DMS153 treated with DMSO at 0.1 percent for 48 hours (cell line): ENCODE results near the gene HSPG2.

Experiments used
- DNase-seq: peaks from one replicate; lab custom pipeline; 2025; ENCODE audit not compliant: unreplicated experiment; lab: John Stamatoyannopoulos, UW

Gene HSPG2

DNA sequence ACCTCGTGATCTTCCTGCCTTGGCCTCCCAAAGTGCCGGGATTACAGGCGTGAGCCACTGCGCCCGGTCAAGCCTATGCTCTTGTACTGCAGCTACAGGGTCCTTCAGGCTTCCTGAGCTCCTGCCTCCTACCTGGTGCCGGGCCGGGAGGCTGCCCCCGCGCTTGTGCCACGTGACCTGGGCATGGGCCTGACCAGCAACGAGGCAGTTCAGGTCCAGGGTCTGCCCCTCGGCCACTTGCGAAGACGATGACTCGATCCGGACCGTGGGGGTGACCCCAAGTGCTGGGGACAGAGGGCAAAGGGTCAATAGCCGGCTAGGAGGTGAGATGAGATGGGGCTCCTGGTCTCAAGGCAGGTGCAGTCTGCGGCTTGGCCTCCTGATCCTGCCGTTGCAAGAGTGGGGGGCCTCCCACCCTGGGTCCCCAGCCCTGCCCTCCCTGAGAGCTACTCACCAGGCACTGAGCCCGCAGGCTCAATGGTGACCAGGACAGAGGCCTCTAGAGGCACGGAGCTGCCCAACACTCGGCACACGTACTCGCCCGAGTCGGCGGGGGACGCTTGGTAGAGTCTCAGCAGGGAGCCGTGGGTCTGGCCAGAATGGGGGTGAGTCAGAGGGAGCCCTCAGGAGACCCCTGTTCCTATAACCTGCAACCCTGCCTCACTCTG lies 87.1 kb downstream of the HSPG2 start:
- DNase-seq, result no peak

DNA sequence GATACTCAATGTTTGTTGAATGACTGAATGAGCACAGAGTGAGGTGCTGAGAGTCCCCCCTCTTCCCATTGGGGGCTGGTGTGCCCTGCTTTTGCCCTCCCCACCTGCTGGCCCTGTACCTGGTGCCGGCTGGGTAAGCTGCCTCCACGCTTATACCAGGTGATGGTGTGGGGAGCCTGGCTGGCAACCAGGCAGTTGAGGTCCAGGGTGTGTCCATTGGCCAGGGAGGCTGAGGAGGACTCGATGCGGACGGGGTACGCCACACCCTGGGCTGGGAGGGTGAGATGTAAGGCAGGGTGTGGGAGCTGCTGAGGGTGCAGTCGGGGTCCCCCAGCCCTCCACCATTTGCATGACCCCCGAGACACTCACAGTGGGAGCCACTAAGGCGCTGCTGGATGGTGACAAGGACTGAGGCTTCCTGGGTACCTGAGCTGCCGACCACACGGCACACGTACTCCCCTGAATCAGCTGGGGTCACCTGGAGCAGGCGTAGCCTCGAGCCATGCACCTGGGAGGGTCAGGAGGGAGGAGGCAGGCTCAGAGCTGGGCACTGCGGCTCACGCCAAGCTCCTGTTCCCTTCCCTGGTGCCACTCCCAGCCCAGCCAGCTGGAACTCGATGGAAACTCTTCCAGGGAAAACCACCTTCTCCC lies 88.5 kb downstream of the HSPG2 start:
- DNase-seq, result no peak

DNA sequence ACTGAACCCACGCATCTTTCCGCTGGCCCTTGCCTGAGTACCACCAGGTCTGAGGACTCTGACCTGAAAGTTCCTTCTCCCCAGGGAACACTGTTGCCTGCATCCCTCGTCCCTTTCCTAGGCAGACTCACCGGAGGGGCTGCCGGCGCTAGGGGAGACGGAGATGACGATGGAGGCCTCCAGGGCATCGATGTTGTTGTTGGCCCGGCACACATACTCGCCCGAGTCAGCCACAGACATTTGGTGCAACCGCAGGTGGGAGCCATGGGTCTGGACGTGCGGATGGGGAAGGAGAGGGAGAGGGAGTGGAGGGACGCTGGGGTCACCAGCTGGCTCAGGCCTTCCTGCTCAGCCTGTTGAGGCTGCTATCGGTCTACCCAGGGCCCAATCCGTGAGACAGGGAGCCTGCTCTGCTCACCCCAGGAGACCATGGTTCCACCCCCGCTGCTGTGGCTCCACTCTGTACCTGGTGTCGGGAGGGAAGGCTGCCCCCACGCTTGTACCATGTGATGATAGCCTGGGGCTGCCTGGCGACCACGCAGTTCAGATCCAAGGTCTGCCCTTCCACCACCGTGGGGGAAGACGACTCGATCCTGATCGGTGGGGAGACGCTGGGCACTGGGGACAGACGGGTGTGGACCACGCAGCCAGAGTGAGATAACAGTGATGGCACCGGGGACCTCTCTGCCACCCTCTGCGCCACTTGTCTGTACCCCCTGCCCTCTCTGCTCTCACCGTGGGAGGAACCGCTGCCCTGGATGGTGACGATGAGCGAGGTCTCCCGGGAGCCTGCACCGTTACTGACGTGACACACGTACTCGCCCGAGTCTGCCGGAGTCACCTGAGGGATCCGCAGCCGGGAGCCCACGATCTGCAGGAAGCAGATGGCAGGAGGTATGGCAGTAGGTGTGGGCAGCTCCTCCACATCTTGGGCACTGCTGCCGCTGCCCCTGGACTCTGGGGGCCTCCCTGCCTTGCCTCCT lies 89.6 kb downstream of the HSPG2 start:
- no peak for DNase-seq

DNA sequence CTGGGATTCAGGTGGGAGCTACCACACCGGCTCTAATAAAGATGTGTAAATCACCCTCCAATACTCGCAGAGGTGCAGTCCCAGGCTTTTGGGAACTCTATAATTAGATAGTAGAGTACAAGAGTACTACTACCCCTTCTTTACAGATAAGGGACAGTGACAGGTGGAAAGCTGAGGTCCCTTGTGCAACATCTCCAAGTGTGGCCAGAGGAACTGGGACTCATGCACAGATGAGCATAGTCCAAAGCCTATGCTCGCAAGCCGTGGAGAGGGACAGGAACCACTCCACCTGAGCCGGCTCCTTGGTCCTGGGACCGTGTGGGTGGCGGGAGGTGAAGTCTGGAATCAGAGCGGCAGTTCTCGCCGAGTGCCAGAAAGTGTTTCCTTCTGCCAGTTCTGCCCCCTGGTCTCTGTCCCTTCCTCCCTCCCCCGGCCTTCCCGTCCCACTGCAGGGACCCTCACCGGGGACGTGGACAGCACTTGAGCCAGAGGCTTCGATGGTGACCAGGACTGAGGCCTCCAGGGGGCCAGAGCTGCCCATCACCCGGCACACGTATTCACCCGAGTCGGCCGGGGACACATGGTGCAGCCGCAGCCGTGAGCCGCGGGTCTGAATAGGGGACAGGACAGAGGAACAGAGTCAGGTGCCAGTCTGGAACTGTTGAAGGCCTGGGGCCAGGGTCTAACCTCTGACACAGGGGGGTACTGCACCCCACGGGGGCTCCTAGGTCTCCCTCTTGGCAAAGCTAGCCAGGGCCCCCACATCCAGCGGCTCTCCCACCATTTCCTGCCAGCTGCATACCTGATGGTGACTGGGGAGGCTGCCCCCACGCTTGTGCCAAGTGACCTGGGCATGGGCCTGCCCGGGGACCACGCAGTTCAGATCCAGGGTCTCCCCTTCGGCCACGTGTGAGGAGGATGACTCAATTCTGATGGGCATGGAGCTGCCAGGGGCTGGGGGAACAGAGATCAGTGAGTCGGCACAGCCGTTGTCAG lies 91.2 kb downstream of the HSPG2 start:
- no peak for DNase-seq

DNA sequence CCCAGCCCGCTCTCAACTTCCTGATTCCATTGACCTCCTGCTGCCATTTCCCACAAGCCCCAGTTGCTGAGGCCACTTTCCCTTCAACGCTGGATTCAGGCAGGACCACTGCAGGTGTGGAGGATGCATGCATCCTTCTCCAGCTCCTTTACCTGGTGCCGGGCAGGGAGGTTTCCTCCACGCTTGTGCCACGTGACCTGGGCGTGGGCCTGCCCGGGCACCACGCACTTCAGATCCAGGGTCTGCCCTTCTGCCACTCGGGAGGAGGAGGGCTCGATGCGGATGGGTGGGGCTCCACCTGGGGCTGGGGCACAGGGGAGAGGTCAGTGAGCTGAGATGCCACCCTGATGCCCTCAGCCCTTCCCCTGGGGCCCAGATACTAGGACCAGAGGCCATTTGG lies 93.1 kb downstream of the HSPG2 start:
- DNase-seq, result no peak

DNA sequence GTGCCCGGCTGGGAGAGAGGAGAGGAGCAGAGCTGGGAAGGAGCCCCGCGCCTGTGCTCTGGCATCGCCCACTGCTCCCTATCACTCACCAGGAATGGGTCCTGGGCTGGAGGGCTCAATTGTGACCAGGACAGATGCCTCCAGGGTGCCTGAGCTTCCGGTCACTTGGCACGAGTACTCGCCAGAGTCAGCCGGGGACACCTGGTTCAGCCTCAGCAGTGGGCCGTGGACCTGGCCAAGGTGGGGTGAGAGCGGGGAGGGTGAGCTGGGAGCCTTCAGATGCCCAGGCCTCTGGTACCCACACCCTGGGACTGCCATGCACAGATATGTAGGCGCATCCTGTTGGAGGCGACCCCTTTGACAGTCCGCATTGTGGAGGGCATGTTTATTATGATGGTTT lies 93.9 kb downstream of the HSPG2 start:
- no peak for DNase-seq

DNA sequence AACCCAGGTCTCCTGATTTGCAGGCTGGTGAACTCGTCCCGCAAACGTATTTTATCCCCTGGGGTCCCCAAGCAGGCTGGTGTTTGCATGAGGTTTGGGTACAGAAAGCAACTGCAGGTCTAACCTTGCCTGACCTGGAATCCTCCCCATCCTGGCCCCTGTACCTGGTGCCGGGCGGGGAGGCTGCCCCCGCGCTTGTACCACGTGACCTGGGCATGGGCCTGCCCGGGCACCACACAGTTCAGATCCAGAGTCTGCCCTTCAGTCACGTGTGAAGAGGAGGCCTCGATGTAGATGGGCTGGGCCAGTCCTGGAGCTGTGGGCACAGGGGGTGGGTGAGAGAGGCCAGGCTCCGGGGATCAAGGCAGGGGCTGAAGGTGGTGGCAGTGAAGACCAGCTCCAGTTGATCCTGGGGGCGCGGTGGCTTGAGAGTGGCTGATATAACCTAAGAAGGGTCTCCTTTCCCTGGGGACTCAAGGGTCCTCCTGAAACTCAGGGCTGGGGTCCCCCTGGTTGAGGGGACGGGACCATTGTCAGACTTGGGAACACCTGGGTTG lies 94.4 kb downstream of the HSPG2 start:
- DNase-seq, result no peak

DNA sequence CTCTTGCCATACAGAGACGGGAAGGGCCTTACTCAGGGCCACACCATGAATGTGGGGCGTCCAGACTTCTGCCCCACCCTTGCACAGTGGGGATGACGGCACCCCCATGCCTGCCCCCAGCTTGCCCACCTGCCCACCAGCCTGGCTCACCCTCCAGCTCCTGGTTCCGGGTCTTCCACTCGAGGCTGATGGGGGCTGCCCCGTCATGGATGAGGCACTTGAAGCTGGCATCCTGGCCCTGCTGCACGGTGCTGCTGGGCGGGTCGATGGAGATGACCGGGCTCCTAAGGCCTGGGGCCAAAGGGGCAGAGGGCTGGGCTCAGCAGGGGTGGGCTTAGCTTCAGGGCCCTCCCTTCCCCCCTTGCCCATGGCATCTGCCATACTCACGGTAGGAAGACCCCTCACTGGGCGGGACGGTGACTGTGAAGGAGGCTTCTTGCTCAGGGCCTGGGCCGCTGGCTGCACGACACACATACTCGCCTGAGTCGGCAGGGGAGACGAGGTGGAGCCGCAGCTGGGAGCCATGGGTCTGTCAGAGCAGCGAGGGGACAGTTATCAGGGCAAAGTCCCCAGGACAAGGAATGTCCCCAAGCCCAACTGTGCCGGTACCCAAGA lies 95.2 kb downstream of the HSPG2 start:
- DNase-seq, result no peak

DNA sequence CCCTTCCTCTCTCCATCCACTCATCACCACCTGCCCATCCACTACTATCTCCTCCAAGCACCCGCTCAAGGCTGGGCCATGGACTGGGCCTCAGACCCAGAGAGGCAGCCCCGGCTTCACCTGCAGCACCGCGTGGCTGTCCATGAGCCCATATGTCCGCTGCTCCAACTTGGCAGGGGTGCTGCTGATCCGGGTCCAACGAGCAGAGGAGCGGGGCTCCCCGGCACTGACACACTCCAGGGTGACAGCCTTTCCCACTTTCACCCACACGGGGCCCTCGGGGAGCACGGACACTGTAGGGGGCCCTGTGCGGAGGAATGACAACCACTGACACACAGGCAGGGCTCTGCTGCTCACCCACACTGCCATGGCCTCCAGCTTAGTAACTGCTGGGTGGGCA lies 96.1 kb downstream of the HSPG2 start:
- no peak for DNase-seq

DNA sequence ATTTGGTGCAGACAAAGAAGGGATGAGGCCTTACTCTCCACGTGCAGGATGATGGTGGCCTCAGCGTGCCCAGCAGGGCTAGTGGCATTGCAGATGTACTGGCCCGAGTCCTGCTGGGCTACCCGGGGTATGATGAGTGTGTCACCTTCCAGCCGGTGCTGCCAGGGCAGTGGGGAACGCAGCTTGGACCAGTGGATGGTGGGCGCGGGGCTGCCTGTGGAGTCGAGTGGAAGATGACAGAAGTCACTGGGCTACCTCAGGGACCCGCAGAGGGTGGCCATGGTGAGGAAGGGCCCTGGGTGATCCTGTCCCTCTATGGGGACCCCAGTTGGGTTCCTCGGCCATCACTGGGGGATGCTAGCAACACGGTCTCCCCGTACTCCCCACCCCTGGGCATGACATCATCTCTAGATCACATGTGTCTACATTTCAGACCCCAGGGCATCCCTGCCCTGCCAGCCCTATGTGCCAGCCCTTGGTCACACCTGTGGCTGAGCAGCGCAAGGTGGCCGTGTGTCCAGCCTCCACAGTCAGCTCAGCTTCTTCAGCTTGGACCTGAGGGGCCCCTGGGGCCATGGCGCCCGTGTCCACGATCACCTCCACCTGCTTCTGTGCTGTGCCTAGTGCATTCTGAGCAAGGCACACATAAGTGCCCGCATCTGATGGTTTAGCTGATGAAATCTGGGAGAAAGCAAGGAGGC lies 97.6 kb downstream of the HSPG2 start:
- DNase-seq, result no peak

DNA sequence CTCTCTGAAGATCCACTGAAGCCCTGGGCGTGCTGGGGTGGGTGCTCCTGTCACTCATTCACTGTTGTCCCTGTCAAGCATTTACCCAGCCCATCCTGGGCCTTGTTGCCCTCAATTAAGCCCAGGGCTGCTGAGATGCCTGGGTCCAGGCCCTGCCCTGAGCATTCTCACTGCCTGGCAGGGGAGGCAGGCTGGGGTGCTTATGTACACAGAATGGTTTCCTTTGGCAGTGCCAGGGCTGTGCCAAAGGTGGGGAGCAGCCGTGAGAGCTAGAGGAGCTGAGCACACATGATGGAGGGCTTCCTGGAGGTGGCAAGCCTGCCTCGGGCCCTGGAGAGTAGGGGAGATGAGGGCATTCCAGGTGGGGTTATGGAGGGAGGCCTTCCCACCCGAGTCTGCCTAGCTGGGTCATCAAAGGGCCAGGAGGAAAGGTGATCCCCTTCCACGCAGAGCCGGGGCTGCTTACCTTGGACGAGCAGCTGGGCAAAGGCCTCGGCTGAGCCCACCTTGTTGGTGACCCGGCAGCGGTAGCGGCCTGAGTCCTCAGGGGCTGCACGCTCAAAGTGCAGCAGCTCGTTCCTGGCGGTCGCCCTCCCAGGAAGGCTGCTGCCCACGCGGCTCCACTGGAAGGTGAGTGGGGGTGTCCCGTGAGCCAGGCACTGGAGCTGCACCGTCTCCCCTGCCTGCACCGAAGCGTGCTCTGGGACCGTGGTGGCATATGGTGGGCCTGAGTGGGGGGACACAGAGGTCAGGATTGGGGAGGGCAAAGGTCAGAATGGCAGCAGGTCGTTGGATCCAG lies 98.6 kb downstream of the HSPG2 start:
- DNase-seq, result no peak

DNA sequence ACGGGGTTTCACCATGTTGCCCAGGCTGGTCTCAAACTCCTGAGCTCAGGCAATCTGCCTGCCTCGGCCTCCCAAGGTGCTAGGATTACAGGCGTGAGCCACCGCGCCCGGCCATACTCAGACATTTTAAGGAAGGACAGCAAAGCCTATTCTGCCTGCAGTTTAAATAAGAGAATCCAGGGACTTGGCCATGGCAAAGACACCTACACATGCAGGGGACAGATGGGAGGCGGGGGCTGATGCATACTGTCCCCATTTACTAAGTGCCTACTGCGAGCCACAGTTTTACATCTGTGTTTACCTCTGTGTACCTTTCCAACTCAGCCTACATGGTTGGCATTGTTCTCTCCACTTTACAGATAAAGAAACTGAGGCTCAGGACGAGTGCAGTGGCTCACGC lies 99.6 kb downstream of the HSPG2 start:
- DNase-seq, result no peak

DNA sequence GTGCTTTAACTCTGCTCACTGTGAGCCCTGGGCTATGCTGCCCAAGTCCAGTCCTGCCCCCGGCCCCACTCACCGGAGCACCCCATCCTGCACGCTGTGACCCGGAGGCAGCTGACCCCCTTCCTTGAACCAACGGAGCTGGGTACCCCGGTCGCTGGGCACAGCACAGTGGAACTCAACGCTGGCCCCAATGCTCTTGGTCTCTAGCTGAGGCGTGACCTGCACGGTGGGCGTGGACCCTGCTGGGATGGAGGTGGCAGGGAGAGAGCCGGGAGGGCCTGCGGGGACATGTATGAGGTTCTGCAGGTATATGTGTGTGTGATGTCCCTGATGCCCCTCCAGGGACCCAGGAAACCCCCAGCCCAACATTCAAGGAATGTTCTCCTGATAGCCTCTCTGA lies 100.4 kb downstream of the HSPG2 start:
- no peak for DNase-seq

DNA sequence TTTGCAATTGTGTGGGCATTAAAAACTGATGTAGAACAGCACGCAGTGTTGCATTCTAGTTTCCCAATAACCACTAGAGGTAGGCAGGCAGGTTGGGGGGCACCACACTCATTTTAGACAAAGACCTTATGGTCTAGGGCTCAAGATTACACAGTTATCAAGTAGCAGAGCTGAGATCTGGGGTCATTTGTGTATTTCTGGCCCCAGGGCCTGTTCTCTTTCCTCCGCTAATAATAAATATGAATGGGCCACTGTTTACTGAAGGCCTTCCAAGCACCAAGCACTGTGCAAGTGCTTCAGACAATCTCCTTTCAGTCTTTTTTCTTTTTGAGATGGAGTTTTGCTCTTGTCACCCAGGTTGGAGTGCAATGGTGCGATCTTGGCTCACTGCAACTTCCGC lies 101.1 kb downstream of the HSPG2 start:
- no peak for DNase-seq

DNA sequence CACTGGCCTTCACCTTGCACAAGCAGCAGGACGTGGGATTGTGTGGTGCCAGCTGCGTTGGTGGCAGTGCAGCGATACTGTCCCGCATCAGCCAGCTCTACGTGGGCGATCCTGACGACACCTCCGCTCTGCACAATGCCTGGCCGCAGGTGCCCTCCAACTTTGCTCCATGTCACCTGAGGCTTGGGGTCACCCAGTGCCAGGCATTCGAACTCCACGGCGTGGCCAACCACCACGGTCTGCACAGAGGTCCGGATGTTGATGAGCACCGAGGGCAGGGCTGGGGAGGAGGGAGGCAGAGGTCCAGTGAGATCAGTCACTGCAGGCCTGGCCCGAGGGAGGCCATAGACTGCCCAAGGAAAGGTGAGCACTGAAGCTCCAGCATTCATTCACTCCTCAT lies 102.4 kb downstream of the HSPG2 start:
- DNase-seq, result no peak

DNA sequence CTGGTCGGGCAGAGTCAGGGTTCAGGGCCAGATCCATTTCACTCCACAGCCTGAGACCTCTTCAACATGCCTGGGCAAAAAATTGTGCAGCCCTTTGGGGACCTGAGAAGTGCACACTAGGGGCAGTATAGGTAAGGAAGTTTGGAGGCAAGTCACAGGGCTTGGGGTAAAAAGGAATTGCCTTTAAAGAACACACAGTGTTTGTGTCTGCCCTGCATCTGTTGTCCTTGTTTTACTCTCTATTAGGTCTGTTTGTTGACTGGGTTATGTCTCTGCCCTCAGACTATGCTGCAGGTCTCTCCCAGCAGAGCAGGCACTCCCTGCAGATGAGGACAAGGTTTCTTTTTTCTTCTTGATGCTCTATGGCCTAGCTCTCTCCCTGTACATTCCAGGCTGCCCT lies 103.0 kb downstream of the HSPG2 start:
- no peak for DNase-seq

DNA sequence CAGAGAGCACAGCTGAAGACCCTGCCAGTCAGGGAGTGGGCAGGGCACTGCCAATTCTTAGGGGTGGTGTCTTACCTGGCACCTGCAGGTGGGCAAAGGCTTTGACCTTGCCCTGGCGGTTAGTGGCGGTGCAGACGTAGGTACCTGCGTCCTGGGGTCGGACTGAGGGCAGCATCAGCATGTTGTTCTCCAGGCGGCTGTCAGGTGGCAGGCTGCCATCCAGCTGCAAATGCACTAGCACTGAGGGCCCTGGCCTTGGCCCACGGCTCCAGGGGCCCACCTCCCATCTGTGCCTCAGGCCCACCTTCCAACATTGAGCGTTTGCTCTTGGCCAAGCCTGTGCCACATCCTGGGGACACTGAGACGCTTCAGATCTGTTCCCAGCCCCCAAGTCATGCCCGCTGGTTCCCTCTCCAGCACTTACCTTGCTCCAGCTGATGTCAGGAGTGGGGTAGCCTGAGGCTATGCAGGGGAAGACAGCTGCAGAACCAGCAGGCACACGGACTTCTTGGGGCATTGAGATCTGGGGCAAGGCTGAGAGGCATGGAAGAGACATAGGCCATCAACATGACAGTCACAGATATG lies 103.6 kb downstream of the HSPG2 start:
- no peak for DNase-seq

DNA sequence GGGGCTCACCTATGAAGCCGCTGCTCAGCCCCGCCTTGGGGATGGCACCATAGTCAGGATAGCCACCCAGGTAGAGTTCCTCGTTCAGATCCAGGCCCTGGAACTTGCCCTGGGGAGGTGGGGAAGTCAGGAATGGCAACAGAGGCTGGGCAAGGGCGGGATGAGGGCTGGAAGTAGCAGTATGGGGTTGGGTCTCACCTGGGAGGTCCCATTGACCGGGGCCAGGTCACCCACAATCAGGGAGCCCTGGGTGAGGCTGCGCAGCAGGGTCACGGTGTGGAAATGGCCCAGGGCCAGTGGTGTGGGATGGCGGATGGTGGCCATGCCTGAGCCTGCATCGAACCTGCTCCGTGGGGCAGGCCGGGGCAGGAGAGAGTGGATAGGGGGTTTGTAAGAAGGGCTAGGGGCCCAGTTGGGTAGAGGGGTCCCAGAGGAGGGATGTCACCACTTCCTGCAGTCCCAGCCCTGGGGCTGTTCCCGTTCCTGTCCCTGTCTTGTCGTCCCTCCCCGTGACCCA lies 105.6 kb downstream of the HSPG2 start:
- no peak for DNase-seq
